G401 (cell line): ENCODE measurements around the gene HACE1. TPM values are rescaled to one million over a fixed set of nuclear protein-coding genes. Genes with fewer than 3 reads are reported as not detected.

Source experiments
- DNase-seq: peaks from one replicate; pipeline ENCODE4 v3.0.0-alpha.2; 2015; ENCODE audit warnings: low spot score
- in situ Hi-C: cut with HindIII; loops from 2 replicates; pipeline ENCODE4 v1.10.0; 2016; ENCODE audit warnings: low sequenced_read_pairs, mixed read lengths
- total RNA-seq: library from RNA; depleted of rRNA; stranded (reverse); fragments of >200 nt; shearing (Covaris generic); gene quantifications from 2 replicates; pipeline ENCODE4 v1.2.3, GENCODE V29; 2014; rRNA removed

The HACE1 gene
- total RNA-seq, 1 experiment from 2014 or later, result 68.8 TPM

DNA sequence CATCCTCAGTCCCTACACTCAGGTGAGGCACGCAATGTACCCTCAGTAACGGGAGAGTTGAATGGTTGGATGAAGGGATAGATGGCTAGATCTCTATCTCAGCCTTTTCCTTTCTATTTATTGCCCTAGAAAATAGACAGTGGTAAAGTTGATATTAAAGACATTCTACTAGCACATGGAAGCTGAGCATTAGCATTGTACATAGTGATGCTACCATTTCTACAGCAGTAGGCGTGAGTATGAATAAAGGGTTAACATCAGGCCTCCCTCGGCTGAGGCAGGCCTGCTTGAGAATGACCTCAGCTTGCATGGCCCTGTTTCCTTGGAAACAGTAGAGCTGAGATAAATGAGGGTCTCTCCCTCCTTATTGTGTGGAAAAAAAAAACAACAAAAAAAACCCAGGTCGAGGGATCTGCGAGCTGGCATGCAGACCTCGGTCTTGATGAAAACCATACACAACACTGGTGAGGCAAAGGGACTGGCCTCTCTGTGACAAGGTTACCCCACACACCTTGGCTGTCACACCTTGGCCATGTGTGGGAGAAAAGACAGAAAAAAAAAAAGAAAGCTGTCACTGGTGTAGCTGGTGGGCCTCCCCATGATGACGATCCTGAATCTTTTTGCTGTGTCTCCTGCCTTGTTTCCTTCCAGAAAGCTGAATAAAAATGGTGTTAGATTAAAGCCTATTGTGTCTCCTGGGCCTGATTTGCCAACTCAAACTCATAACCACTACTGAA lies 160.0 kb downstream of the HACE1 start:
- in situ Hi-C loops, result no loop called here
- DNase-seq, result no peak

DNA sequence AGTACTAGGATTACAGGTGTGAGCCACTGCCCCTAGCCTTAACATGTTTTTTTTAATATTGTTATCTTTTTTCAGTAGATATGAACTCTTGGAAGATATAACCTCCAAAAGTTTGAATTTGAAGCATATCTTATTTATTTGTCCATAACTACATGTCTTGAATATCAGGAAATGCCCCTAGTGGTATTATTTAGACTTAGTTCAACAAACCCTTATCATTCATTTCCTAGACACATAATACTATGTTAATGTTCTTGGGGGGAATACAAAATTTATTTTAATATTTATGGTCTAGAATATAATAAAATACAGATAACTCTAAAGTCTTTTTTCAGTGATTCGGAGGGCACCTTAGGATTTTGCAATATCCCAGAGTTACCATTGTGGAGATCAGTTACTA lies 160.7 kb downstream of the HACE1 start:
- DNase-seq, result no peak
- in situ Hi-C loops, result no loop called here

DNA sequence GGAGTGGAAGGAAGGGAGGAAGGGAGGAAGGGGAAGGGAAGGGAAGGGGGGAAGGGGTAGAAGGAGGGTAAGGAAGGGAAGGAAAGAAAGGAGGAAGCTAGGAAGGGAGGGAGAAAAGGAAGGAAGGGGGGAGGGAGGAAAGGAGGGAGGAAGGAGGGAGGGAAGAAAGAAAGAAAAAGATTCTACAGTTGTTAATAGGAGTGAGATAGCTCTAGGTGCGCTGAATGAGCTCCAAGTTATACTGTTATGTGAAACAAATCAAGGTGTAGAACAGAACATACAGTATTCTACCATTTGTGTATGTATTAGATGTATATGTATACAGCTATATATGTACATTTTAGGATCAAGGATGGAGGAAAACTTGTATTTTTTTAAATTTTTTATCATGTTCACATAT lies 167.7 kb downstream of the HACE1 start:
- in situ Hi-C loops, result no loop called here
- no peak for DNase-seq

DNA sequence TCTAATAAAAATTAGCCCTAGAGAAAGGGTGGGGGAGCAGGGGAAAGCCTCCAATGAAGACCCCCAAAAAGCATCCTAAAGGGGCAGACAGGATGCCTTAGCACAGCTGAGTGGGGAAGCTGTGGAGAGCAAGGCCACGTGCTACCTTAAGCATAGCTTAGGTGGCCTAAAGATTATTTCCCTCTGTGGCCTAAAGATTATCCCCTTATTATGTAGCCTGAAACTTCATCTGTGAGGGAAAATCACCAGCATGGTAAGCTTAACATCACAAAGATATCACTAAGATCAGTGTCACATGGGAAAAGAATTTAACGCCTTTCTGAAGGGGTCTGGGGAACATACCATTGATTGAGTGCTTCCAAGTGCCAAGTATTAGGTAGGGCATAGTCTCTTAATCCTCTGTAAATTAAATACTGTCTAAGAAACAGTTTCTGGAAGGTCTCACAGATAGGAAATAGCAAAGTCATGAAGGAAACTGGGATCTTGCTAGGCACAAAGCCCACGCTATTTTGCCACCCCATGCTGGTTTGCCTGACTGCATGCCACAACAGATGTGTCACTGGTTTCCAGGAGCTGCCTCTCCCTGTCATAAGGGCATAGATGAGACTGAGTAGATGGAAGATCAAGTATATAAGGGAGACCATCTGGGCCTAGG lies 170.0 kb downstream of the HACE1 start:
- in situ Hi-C loops, result no loop called here
- DNase-seq, result peak; percentile 81

DNA sequence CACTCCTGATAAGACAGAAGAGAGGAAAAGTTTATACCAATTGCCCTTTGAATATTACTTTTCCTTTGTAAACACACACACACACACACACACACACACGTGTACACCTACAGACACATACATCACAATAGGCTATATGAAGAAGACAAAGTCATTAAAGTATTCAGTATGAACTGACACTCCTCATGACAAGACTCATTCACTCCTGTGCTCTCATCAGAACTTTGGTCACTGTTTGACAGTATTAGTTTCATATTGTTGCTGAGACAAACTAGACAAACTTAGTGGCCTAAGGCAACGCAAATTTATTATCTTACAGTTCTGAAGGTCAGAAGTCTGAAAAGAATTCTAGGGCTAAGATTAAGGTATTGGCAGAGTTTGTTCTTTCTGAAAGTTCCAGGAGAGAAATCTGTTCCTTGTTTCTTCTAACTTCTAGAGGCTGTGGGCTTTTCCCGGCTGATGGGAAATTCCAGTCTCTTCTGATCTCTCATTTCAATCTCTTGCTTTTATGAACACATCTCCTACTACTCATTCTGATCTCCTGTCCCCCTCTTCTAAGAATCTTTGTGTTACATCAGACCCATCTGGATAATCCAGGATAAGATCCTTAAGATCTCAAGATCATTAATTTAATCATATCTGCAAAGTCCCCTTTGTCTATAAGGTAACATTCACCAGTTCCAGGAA lies 171.3 kb downstream of the HACE1 start:
- DNase-seq, result no peak
- in situ Hi-C loops, result no loop called here

DNA sequence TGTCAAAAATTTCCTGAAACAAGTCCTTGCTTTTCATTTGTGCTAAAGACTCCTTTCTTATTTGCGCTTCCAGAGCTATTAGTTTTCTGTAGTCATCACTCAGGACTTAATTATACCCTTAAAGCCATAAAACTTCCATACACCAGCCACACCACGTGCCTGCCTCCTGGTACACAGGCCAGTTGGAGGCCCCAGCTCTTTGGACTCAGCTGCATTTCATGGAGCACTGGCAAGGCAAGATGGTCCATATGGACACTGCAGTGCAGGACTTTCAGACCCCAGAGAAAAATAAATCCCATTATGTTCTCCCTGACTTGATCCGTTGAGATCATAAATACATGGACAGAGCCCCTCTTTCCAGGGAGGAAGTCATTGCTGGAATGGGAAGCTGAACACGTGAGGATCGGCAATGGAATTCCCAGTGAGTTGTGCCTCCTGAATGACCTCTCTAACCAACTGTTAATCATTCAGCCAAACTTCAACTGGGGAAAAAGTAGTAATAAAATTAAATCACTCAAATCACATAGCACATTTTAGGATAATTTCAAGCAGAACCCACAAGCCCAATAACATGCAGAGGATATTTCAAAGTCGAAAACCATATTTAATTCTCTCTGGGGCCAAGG lies 173.1 kb downstream of the HACE1 start:
- in situ Hi-C loops, result no loop called here
- peak; percentile 76 for DNase-seq

DNA sequence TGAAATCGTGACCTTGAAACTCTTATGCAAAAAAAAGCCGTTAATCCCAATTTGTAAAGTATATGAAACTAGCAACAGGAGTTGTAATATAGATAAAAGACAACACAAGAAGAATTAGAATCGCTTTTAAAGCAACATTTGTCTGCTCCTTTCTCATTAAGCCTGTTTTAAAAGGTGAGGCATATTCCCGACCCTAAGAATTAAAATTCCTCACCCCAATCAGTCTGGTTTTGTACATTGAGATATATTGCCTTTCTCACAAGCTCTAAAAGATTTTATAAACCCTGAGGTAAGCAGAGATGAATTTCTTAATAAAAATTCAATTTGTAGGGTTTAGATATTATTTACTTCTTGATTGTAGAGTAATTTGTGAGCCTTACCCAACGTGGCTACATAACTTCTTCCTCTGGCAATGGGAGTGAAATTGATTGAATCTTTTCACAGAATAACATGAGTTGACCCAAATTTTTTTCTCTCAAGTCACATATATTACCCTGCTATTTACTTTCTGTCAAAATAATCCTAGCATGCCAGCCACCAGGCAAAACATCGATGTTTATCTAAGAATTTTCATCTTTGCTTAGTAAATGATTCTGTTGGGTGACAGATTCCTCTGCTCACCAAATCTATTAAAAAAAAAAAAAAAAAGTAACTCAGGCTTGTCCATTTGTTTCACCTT lies 173.7 kb downstream of the HACE1 start:
- in situ Hi-C loops, result no loop called here
- peak; percentile 67 for DNase-seq

DNA sequence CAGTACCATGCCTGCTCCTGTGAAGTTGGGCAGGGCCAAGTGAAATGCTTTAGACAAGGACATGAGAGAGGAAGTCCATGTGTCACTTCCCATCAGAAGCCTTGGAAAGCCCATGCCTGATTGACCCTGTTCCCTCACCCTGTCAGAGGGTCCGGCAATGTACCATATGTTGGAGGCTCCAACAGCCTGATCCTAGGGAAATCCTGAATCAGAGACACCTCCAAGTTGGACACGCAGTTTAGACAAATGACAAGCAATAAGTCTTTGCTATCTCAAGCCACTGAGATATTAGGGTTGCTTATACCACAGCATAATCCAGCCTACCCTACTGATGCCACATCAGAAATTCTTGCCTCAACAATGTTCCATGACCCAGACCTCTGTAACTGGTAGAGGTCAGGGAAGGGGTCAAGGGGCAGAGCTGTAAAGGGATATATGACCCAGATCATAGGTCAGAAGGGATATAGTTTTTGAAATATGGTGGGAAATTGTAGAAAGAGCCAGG lies 174.8 kb downstream of the HACE1 start:
- in situ Hi-C loops, result no loop called here

DNA sequence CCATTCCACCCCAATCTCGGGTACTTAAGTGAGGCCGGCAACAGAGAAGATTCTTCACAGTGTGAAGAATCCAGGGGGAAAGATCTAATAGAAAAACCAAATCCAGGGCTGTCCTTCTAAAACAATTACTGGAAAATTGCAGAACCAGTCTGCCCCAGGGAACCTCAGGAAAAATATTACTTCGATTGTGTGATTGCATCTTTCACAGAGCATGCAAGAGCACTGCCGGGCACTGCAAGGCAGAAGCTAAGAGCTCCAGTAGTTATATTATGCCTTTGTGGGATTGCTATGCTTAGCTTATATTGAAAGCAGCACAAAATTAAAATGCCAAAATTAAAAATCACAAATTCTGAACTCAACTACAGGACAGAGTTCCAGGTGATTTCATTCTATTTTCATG lies 175.9 kb downstream of the HACE1 start:
- no peak for DNase-seq
- in situ Hi-C loops, result no loop called here

More for the DNA sequence above, 174.8 kb downstream of the HACE1 start:
- DNase-seq, result peak; percentile 71

DNA sequence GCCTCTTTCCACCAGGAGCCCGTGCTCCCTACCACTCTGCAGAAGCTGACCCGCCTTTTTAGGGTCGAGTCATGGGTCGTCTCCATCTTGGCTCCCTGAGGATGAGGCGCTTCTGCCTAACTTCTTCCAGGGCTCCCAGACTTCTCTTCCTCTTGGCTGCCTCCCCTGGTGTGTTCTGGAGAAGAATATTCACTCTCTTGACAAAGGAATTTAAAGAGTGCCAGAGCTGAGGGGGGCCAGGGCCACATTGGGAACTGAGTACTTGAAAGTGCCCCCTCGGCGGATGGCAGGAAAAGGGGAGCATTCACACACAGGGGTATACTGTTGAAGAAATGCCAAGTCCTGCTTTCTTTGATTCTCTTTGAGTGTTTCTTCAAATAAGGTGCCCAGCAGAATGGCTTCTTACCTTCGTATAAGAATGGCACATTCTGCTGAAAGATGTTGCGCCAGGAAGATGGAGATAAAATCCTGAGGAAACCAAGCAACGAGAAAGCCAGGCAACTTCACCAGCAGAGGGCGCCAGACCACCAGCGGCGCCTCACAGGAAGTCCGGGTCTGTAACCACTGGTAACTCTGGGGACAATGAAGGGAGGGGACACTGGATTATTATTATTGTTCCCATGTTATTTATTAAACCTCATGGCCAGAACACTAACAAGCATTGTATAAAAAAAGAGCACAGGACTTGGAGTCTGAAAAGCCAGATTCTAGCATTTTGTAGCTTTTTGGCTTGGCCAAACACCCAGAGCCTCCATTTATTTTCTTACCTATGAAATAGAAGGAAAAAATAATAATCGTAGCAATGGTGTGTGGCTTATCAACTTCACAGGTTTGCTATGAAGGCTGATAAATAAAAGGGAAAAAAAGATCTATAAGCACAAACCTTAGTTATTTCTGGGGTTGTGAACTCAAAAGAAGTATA lies 176.7 kb downstream of the HACE1 start:
- DNase-seq, result no peak
- in situ Hi-C loops, result no loop called here

DNA sequence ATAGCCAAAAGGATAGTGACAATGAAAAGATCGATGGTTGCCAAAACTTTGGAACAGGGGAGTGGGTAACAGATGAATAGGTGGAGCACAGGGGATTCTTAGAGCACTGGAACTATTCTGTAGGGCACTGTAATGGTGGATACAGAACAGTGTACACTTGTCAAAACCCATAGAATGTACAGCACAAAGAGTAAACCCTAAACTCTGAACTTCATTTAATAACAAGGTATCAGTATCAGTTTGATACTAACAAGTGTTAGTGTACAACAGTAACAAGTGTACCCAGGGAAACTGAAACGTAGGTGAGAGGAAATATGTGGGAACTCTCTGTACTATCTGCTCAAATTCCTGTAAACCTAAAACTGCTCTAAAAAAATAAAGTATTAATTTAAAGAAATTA lies 179.2 kb downstream of the HACE1 start:
- DNase-seq, result no peak
- in situ Hi-C loops, result no loop called here

DNA sequence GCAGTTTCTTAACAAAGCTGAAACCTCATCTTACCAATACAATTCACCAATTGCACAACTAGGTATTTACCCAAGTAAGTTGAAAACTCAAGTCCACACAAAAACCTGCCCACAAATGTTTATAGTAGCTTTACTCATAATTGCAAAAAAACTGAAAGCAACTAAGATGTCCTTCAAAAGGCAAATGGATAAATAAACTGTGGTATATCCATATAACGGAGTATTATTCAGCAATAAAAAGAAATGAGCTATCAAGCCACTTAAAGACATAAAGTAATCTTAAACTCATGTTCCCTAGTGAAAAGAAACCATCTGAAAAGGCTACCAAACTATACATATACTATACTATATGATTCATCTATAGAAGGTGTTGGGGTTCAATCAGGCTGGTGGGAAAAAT lies 179.7 kb downstream of the HACE1 start:
- no peak for DNase-seq
- in situ Hi-C loops, result no loop called here

Other genes with a start within 250 kb of the HACE1 start
- gene LIN28B, start 97.2 kb upstream of the HACE1 start, total RNA-seq, result 62.0 and 84.7 TPM in 2 replicates